ENCODE measurements around the gene MCCC1. TPM values are rescaled to one million over a fixed set of nuclear protein-coding genes. Genes with fewer than 3 reads are reported as not detected.
A peak's percentile ranks its signal among the peaks of the same experiment; 100 is the strongest.

Gene MCCC1
- total and polyA plus RNA-seq, 2 of the 13 experiments (the other 11 are each of a cell fraction or from before 2014, with no cell fraction given): 11.7 to 30.1 TPM

DNA sequence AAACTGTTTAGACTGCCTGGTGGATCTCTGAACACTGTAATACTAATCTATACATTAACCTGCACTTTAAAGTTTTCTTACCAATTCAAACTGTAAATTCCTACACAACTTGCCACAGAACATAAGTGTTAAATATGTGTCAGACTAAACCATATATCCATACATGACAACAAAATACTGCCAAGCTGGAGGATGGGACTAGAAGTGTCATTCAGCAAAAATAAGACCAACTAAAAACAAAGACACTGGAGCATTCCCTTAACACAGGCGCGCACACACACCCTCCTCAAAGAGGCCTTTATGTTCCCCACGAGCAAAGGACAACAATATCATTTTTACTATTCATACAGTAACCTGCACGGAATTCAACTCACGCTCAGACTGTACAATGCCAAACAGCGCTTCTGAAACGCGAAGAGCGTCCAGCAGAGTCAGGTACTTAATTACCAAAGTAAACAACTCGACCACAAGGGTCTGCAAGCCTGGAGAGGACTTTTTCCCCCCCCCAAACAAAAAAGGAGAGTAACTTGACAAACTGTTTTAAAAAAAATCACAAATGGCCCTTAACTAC lies 120.1 kb downstream of the MCCC1 start (continued):
- TF ChIP-seq, protein P1, sequence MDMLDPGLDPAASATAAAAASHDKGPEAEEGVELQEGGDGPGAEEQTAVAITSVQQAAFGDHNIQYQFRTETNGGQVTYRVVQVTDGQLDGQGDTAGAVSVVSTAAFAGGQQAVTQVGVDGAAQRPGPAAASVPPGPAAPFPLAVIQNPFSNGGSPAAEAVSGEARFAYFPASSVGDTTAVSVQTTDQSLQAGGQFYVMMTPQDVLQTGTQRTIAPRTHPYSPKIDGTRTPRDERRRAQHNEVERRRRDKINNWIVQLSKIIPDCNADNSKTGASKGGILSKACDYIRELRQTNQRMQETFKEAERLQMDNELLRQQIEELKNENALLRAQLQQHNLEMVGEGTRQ (IDR thresholded peaks at IDR 0.05; ENCODE audit: low read depth, low read length): no peak
- TF ChIP-seq, protein P1 (CRISPR knock-in tag; IDR thresholded peaks at IDR 0.05; ENCODE audit: borderline replicate concordance): no peak
- 0 out of 2 replicates have a peak, but pooled peaks have one; percentile 5 for TF ChIP-seq ZNF335 (CRISPR knock-in tag; IDR thresholded peaks at IDR 0.05)
- no peak for TF ChIP-seq ZKSCAN1 (IDR thresholded peaks at IDR 0.05; ENCODE audit: low read length)
- TF ChIP-seq, protein P2, sequence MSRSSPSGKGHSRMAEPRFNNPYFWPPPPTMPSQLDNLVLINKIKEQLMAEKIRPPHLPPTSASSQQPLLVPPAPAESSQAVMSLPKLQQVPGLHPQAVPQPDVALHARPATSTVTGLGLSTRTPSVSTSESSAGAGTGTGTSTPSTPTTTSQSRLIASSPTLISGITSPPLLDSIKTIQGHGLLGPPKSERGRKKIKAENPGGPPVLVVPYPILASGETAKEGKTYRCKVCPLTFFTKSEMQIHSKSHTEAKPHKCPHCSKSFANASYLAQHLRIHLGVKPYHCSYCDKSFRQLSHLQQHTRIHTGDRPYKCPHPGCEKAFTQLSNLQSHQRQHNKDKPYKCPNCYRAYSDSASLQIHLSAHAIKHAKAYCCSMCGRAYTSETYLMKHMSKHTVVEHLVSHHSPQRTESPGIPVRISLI (CRISPR knock-in tag; IDR thresholded peaks at IDR 0.05; ENCODE audit: borderline replicate concordance): no peak
- TF ChIP-seq ZNF503 (CRISPR knock-in tag; IDR thresholded peaks at IDR 0.05): no peak
- TF ChIP-seq ZNF709 (CRISPR knock-in tag; IDR thresholded peaks at IDR 0.05): no peak
- TF ChIP-seq ZBTB7A (CRISPR knock-in tag; IDR thresholded peaks at IDR 0.05): no peak
- TF ChIP-seq FOXA3 (CRISPR knock-in tag; IDR thresholded peaks at IDR 0.05): 0 out of 2 replicates have a peak, but pooled peaks have one; percentile 5
- TF ChIP-seq MIER2 (CRISPR knock-in tag; IDR thresholded peaks at IDR 0.05): no peak
- no peak for TF ChIP-seq GRHL1 (CRISPR knock-in tag; conservative IDR thresholded peaks at IDR 0.05)
- TF ChIP-seq, protein P3, sequence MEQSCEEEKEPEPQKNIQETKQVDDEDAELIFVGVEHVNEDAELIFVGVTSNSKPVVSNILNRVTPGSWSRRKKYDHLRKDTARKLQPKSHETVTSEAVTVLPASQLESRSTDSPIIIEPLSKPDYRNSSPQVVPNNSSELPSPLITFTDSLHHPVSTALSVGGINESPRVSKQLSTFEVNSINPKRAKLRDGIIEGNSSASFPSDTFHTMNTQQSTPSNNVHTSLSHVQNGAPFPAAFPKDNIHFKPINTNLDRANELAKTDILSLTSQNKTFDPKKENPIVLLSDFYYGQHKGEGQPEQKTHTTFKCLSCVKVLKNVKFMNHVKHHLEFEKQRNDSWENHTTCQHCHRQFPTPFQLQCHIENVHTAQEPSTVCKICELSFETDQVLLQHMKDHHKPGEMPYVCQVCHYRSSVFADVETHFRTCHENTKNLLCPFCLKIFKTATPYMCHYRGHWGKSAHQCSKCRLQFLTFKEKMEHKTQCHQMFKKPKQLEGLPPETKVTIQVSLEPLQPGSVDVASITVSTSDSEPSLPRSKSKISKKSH (CRISPR knock-in tag; IDR thresholded peaks at IDR 0.05; ENCODE audit: borderline replicate concordance): no peak
- no peak for TF ChIP-seq HBP1 (CRISPR knock-in tag; IDR thresholded peaks at IDR 0.05; ENCODE audit: low read depth)
- TF ChIP-seq ARID4A (CRISPR knock-in tag; IDR thresholded peaks at IDR 0.05; ENCODE audit: borderline replicate concordance): no peak

Measured in HepG2 (cell line).